ENCODE measurements around the gene INSIG2. TPM values are rescaled to one million over a fixed set of nuclear protein-coding genes. Genes with fewer than 3 reads are reported as not detected.

The INSIG2 gene
- total RNA-seq, 2 experiments from 2014 or later = 29.0 to 30.6 TPM

DNA sequence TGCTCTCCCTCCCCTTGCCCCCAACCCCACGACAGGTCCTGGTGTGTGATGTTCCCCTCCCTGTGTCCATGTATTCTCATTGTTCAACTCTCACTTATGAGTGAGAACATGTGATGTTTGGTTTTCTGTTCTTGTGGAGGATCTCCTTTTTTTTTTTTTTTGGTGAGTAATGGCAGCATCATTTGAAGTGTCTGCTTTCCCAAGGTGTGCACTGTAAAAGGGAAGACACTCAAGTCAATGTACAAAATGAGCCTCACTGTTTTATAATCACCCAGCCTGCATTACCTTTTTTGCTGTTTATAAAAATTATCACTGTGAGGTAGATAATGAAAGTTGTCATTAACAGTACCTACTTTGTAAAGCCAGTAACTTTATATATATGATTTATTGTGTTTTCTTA lies 56.9 kb downstream of the INSIG2 start:
- no peak for DNase-seq
- H3K4me1 Mint-ChIP-seq = no peaks in the 10 kb centered on the region
- no peaks in the 10 kb centered on the region for H3K9me3 Mint-ChIP-seq
- H3K27ac Mint-ChIP-seq = no peak overlapping the region
- no peak overlapping the region for H3K4me3 Mint-ChIP-seq
- ATAC-seq (ENCODE audit: low read depth) = no peak
- POLR2A ChIA-PET = no interaction called here
- H3K27me3 Mint-ChIP-seq = peaks cover 6% of the 10 kb centered on the region
- H3K36me3 Mint-ChIP-seq = no peaks in the 10 kb centered on the region

DNA sequence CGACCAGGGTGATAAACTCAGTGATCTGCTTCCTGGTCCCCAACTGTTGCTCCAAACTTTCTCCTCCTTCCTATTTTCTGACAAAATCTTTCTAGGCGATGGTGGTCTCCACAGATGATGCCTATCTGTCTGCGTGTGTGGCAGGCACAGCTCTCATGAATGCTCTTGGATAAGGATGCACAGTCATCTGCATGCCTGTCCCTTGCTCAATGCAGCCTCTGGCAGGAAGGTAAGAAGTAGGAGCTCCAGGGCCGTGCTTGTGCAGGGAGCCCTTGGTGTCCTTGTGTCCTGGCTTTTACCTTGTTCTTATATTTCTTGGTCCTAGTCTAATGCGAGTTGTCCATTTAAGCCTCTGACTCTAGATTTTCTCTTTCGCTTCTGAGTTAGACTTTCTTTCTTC lies 57.5 kb downstream of the INSIG2 start:
- Mint-ChIP-seq H3K4me1 (no peaks in the 10 kb centered on the region), H3K36me3 (no peaks in the 10 kb centered on the region), H3K9me3 (no peaks in the 10 kb centered on the region), H3K4me3 (no peak overlapping the region), H3K27me3 (peaks cover 6% of the 10 kb centered on the region), H3K27ac (no peak overlapping the region)
- POLR2A ChIA-PET = no interaction called here
- DNase-seq = no peak
- no peak for ATAC-seq (ENCODE audit: low read depth)

DNA sequence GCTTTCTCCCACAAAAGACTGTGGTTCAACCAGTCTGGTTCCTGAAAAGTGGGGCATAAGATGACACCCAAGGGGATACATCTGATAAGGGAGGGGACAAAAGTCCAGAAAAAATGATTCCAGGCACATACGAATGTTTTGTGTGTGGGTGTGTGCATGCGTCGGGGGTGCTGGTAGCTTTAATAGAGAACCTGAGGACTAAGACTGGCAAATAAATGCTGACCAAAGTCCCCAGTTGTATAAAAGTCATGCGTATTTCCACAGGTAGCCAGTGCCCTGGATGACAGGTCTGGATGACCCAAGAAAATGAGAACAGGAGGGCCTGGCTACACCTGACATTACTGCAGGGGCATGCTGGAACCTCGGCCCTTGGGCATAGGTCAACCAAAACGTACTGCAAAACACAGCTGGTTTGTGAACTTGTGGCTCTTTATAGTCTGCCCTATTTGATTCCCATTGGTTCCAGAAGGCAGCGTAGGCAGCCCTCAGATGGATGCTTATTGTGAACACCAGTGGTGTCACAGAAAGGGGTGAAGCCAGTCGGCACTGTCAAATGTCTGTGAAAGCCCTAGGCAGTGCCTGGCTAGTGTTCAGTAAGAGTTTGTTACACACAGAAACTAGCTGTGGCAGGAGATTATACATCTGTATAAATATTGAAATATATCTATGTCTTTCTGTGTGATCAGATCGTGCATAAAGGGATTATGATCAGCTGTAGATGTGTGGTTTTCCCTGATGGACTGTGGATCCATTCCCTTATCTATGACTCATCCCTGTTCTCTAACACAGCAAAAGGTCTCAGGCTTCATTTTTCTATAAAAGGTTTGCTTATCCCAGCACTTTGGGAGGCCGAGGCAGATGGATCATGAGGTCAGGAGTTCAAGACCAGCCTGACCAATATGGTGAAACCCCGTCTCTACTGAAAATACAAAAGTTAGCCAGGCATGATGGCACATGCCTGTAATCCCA lies 58.3 kb downstream of the INSIG2 start:
- H3K9me3 Mint-ChIP-seq = no peaks in the 10 kb centered on the region
- peaks cover 6% of the 10 kb centered on the region for H3K27me3 Mint-ChIP-seq
- DNase-seq (no peak), ATAC-seq (ENCODE audit: low read depth) (no peak)
- H3K4me3 Mint-ChIP-seq = no peak overlapping the region
- POLR2A ChIA-PET = no interaction called here
- no peaks in the 10 kb centered on the region for H3K4me1 Mint-ChIP-seq
- H3K36me3 Mint-ChIP-seq = no peaks in the 10 kb centered on the region
- H3K27ac Mint-ChIP-seq = no peak overlapping the region

DNA sequence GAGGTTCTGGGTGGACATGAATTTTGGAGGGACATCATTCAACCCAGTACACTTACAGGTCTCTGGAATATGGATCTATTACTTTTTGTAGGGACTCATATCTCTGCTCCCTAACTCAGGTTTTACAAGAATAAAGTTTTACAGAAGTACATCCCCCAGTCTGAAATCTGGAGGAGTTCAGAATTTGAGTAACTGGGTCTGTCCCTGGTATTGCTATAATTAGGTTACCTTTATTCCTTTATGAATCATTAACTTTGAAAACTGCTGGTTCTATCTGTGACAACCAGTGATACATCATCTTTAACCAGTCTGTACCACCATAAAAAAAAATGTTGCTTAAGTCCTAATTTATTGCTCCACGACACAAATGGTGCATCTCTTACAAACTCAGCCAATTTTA lies 59.9 kb downstream of the INSIG2 start:
- no peak overlapping the region for H3K27ac Mint-ChIP-seq
- peaks cover 6% of the 10 kb centered on the region for H3K27me3 Mint-ChIP-seq
- no peaks in the 10 kb centered on the region for H3K4me1 Mint-ChIP-seq
- POLR2A ChIA-PET = no interaction called here
- no peaks in the 10 kb centered on the region for H3K9me3 Mint-ChIP-seq
- H3K36me3 Mint-ChIP-seq = no peaks in the 10 kb centered on the region
- no peak overlapping the region for H3K4me3 Mint-ChIP-seq
- no peak for DNase-seq
- ATAC-seq (ENCODE audit: low read depth) = no peak

DNA sequence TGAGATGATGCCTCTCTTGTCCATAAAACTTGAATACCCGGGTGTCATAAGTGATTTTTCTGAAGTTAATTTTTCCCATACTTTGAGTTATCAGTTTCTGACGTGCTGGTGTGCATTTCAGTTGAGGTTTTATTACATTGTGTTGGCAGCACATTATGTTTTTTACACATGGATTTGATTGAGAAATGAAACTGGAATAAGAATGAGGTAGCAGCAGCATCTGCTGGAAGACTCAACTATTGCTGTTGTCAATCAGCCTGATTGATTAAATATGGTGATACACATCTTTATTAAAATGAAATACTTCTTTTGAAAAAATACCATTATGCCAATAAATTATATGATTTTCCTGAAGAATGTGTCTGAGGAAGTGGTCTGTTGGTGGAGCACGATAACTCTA lies 60.5 kb downstream of the INSIG2 start:
- Mint-ChIP-seq H3K4me3 (no peak overlapping the region), H3K9me3 (no peaks in the 10 kb centered on the region), H3K27ac (no peak overlapping the region), H3K4me1 (no peaks in the 10 kb centered on the region), H3K36me3 (no peaks in the 10 kb centered on the region), H3K27me3 (peaks cover 6% of the 10 kb centered on the region)
- DNase-seq (no peak), ATAC-seq (ENCODE audit: low read depth) (no peak)
- POLR2A ChIA-PET = no interaction called here

DNA sequence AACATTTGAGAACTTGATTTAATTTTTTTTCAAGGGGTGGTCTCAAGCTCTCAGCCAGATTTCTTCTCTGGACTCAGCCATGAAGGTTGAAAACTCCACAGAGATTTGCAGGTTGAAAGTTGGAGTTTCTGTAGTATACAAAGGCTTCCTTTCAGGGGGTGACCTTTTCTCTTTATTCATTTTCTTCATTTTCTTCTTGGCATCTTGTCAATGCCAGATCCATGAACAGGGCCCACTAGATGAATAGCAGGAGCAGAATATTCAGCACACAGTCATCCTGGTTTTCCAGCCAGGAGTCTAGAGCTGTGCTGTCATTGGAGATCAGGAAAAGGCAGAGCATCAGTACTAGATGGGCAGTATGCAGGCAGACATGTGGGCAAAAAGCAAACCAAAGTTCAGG lies 62.0 kb downstream of the INSIG2 start:
- Mint-ChIP-seq H3K4me1 (no peaks in the 10 kb centered on the region), H3K9me3 (no peaks in the 10 kb centered on the region), H3K27me3 (peaks cover 4% of the 10 kb centered on the region), H3K27ac (no peak overlapping the region), H3K36me3 (no peaks in the 10 kb centered on the region), H3K4me3 (no peak overlapping the region)
- ATAC-seq (ENCODE audit: low read depth) = no peak
- DNase-seq = no peak
- POLR2A ChIA-PET = no interaction called here

DNA sequence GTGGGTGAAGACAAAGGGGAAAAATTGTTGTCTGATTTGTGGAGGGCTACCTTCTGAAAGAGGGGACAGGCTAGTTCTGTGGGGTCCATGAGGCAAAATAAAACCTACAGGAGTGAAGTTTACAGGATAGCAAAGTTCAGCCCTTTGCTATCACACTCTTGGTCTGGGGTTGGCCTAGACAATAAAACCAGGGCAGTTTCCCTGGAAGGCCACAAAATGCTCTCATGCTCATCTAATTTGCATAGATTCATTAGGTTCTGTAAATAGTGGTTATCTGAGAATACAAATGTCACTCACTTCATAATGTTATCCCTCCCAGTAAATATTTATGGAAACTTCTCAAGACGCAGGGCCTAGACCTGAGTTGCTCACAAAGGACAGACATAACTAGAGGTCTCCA lies 63.6 kb downstream of the INSIG2 start:
- Mint-ChIP-seq H3K4me3 (no peak overlapping the region), H3K4me1 (no peaks in the 10 kb centered on the region), H3K9me3 (peaks cover 2% of the 10 kb centered on the region), H3K36me3 (no peaks in the 10 kb centered on the region), H3K27me3 (peaks cover 10% of the 10 kb centered on the region), H3K27ac (no peak overlapping the region)
- POLR2A ChIA-PET = no interaction called here
- ATAC-seq (ENCODE audit: low read depth) (no peak), DNase-seq (no peak)

DNA sequence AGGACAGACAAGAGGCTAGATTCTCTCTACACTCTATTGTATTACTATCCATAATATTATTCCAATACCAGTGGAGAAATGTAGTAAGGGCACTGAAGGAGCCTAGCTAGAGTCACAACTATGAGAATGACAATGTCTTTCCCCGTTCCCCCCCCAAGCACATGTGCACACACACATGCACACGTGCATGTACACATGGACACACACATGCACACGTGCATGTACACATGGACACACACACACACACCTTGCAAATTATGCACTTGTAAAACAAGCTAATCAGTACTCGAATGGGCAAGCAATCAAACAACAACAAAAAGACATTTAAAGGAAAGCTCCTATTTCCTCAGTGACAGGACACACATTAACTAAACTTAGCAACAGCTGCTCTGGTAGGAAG lies 65.2 kb downstream of the INSIG2 start:
- DNase-seq = no peak
- peaks cover 1% of the 10 kb centered on the region for H3K36me3 Mint-ChIP-seq
- peaks cover 6% of the 10 kb centered on the region for H3K9me3 Mint-ChIP-seq
- H3K4me3 Mint-ChIP-seq = no peak overlapping the region
- H3K27me3 Mint-ChIP-seq = peaks cover 17% of the 10 kb centered on the region
- no peak for ATAC-seq (ENCODE audit: low read depth)
- H3K27ac Mint-ChIP-seq = no peak overlapping the region
- no peaks in the 10 kb centered on the region for H3K4me1 Mint-ChIP-seq
- POLR2A ChIA-PET = no interaction called here

DNA sequence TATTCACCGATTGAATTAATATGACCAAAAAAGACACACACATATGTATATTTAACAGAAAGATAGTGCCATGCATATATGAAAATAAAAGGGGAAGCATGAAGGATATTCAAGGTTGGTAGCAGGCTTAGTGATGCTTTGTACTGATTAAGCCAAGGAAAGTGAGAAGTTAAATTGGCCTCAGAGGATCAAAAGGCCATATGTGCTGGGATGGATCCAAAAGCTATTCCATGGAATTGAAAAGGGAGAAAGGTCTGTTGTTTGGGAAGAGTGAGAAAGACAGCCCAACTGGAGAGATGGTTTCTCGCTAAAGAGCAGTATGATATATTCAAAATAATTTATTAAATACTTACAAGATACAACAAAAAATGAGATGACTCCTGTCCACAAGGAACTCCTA lies 65.9 kb downstream of the INSIG2 start:
- ATAC-seq (ENCODE audit: low read depth) (no peak), DNase-seq (no peak)
- no peak overlapping the region for H3K4me3 Mint-ChIP-seq
- no peak overlapping the region for H3K27ac Mint-ChIP-seq
- peaks cover 6% of the 10 kb centered on the region for H3K9me3 Mint-ChIP-seq
- H3K36me3 Mint-ChIP-seq = peaks cover 3% of the 10 kb centered on the region
- H3K27me3 Mint-ChIP-seq = peaks cover 24% of the 10 kb centered on the region
- POLR2A ChIA-PET = no interaction called here
- no peaks in the 10 kb centered on the region for H3K4me1 Mint-ChIP-seq

Other genes starting within 250 kb of the INSIG2 start
- gene CCDC93, start 74.4 kb upstream of the INSIG2 start, total RNA-seq = 10 to 100 TPM; 37.5 to 38.7 TPM